ENCODE data around the gene PLOD2.

PLOD2 gene

DNA sequence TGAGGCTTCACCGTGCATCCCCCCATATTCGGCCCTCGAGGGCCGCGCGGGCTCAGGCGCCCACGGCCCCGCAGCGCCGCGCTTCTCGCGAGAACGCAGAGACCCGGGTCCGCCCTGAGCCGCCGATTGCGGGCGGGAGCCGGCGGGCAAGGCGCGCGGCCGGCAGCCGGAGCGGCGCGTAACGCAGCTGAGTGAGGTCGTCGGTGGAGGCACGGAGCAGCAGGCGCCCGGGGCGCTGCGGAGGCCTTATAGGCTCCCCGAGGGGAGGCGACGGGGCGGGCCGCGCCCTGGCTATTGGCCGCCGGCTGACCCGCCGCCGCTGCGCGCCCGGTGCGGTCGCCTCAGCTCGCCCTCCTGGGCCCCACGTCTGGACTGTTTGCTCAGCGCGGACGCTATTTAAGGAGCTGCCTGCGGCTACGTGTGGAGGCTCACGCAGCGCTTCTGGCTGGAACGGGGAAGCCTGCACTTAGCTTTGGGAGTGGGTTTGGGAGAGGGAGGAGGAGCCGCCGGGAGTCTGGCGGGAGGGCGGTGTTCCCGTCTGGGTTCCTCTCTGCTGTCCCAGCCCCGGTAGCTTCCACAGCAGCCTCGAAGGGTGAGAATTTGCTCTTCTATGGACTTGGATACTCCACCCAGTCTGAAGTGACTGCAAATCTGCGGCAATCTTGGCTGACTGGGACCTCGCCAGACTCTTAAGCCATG is at the start of gene PLOD2:
PLOD2 (minus strand) TSS at position 221 of the 699 bp plus-strand sequence; CDS start at position 26, 195 bp downstream.
- DNase-seq = peak; percentile 1 to 16

DNA sequence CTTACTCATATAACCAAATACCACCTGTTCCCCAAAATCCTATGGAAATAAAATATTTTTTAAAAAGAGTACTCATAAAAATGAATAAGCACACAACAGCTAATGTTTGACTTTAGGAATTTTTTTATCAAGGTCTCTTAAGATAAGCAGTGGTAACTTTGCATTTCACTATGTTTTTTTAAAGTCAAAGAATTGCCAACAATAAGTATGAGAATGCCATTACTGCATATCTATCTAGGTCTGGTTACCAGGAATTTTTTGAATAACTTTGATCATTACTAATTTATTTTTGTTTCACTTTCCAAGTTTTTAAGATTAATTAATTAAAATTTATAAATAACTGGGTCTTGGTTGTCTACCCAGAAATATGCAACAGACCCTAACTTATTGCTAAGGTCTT is 48.4 kb upstream of the PLOD2 start:
- DNase-seq = no peak

DNA sequence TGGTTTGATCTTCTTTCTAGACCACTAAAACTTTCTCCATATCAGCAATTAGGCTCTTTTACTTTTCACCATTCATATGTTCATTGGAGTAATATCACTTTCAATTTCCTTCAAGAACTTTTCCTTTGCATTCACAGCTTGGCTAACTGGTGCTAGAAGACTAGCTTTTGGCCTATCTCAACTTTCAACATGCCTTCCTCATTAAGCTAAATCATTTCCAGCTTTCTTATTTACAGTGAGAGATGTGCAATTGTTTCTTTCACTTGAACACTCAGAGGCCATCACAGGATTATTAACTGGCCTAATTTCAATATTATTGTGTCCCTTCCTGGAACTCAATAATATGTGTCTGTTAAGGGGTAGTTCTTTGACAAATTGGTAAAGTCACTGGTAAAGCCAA is 42.8 kb upstream of the PLOD2 start:
- no peak for DNase-seq

DNA sequence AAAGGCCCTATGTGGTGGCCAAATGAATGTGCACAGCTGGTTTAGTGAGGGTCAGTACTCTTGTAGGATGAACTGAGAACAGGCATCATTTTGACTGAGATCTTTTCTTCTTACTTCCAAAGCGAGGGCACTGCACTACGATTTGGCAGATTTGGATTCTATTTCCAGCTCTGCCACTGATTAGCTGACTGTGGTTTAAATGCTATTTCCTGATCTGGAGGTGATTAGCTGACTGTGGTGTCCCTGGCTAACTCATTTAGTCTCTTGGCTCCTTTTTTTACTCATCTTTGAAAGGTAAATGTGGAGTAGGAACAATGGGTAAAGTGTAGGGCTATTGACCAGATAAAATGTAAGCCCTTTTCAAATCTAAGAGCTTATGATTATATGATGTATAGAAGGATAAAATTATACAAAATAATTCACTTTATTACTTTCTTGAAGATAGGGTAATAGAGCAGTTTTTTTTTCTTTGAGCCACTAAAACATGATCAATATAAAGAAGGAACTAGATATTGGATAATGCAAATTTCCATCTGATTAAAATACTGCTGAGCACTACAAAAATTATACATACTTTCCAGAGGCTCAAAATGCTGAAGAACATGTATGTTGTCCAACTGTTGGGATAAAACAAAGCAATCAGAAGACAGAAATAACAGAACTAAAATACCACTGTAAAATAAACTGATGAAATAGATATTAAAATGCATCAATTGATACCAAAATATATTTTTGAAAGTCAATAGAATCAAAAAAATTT is 39.7 kb upstream of the PLOD2 start:
- no peak for DNase-seq

DNA sequence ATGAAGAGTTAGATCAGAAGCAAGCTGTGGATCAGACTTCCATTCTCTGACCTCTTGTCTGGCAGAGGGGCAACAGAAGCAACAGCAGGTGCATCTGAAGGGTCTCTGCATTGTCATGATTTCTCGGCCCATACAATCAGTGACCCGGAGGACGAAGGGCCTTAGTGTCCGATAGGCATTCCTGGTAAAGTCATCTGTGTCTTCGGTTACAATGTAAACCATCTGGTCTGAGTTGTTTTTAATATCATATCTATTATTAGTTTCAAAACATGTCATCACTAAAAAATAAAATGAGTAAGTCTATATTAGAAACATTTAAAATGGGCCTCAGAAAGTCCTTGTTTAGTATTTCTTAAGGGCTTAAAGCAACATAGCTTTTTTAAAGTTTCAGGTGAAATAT is 38.8 kb upstream of the PLOD2 start:
- DNase-seq = no peak

DNA sequence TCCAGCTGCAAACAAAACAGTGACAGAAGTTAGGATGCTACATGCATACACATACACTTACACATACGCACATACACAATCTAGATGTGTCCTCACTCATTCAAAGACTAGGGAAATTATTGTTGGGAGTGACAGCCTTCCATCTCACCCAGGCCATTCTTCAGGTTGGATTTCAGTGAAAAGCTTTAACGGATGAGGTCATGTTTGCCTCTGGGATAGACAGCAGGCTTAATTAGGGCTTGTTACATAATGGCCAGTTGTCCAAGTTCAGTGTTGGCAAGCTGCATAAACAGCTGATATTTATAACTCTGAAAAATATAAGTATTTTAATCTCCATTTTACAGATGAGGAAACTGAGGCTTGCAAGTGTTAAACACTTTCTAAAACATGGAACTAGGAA is 35.8 kb upstream of the PLOD2 start:
- no peak for DNase-seq

DNA sequence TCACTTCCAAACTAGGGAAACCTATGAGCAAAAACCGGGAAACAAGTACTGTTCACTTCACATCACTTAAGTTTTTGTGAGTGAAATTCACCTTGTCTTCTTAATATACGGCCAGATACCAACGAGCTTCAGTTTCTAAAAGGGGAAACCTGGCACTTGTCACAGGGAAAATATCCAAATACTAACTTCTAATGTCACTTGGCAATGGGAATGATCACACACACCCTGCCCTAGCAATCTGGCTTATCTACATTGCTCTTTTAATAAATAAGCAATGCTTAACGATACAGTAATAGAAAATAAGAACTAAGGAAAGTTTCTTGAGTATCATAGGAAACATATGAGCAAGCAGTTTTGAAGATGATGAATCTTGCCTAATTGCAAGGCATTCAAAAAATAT is 34.6 kb upstream of the PLOD2 start:
- DNase-seq = no peak

DNA sequence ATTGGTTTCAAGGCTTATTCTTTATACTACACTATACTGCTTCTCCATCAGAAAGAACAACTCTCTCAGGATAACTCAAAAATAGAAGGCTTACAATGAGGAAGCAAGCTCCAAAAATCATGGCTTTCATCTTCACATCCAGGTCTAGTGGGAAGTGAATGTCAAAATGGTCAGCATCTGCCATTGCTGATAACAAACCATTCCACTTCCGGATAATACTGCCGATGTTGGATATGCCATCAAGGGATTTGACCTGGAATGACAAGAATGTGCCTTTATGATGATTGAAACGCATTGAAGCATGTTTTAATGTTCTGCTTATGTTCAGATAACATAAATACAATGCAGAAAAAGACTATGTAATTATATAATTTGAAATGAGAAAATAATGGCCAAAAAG is 34.0 kb upstream of the PLOD2 start:
- DNase-seq = no peak

DNA sequence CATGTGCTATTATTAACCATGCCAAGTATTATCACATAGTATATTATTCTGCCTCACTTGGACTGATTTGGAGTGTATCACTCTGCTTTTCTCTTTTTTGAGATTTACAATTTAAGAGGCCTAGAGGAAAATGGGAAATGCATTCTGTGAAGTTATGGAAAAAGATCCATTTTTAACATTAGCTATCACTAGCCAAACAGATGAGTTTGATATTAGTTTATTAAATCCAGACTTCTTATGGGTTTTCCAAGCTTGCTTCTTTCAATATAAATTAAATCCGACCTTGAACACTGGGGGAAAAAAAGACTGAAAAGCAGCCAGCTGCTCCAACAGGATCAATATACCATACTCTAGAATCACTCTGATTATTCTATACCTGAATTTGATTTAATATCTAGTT is 30.1 kb upstream of the PLOD2 start:
- DNase-seq = no peak

DNA sequence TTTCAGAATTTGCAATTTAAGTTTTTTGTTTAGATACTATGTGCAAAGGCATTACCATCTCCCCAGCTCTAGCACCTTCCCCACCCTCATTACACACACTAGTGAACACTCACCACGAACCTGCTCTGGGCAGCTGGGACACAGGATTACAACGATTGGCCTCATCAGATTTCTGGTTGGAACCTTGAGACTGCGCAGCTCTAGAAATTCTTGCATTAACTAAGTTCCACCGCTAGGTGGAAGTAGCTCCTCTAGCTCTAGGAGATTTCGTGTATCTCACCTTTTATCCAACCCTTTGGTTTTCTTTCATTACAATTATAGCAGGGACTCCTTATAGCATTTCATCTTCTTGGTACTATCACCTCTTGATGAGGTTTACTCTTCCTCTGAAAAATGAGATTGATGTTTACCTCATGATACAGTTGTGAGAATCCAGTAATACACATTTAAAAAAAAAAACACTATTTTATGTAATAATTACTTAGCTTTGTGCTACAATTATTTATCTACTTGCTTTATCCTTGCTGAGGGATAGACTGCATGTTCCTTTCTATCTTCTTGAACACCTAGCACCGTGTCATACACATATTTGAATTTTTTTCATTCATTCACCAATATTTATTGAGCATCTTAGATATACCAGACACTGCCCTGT is 28.7 kb upstream of the PLOD2 start:
- DNase-seq = peak; percentile 70 to 83

DNA sequence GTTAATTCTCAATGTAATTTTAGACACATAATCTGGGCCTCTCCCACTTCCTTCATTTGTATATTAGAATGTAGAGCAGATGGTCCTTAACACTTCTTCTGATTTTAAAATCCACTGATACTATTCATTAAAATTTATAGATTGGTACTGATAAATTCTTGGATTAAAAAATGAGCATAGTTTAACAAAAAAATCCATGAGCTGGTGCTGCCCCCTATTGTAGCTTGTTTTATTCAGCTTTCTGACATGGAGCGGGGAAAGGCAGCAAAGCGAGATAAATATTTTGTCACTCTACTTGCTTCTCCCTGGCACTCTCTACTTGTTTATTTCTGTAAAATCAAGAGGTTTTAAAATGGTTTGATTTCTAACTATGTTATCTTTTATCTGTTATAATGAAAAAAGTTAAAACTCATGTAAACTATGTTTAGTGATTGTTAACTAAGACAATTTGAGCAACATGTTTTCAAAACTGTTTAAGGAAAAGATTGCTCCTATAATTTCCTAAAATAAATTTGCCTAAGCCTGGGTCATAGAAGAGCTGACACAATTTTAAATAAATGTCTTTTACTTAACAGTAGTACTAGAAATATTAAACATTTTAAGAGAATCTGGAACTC is 26.5 kb upstream of the PLOD2 start:
- peak; percentile 28 to 63 for DNase-seq

DNA sequence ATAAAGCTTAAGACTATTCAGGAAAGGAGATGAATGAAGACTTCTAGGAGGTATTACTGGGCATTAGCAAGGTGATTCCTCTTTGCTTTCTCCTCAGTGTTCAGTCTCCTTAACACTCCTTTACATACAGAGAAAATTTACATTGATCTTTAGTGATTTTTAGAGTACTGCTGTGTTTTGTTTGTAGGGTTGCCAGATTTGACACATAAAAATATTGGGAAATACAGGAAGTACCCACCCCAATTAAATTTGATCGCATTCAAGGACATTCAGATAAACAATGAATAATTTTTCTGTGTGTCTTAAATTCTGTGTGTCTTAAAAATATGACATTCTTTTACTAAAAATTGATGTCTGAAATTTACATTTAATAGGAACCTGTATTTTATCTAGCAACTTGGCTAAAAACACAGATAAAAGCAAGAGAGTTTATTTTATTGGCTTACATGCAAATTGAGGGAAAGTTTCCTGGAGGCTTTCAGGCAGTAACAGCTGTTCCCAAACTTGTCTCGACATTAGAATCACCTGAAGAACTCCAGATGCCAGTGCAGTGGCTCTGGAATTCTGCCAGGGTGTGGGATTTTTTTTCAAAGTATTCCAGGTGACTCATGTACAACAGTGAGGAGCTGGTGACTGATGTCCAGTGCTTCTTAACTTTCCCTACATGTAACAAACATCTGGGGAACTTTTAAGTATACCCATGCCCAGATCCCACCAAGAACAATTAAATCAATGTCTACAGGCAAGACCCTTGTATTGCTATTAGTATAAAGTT is 23.4 kb upstream of the PLOD2 start:
- no peak for DNase-seq

DNA sequence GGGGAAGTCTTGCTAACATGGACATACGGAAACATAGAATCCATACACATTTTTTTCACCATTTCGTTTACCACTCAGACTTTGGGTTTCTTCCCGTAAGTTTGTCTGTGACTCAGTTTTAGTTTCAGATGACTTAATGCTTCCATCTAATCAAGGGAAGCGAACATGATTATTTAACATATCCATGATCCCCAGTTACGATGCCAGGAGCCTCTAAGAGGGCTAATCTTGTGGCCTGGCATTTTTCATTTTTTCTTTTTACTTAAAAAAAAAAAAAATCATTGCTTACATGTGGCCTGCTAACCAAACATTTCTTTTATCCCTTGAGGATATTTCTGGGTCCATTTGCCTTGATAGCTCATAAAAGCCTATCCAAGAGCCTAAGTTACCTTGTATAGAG is 20.2 kb upstream of the PLOD2 start:
- DNase-seq = no peak

DNA sequence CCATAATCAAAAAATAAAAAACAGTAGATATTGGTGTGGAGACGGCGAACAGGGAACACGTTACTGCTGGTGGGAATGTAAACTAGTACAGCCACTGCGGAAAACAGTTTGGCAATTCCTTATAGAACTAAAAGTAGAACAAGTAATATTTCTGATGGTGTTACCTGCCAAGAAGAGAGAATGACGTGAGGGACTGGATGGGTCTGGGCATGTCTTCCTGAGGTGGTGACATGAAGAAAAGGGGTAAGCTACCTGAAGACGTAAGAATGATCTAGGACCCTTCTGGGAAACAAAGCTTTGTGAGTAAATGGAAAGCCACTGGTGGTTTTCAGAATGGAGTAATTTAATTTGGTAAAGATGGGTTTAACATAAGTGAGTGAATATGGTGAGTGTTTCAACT is 19.4 kb upstream of the PLOD2 start:
- no peak for DNase-seq

DNA sequence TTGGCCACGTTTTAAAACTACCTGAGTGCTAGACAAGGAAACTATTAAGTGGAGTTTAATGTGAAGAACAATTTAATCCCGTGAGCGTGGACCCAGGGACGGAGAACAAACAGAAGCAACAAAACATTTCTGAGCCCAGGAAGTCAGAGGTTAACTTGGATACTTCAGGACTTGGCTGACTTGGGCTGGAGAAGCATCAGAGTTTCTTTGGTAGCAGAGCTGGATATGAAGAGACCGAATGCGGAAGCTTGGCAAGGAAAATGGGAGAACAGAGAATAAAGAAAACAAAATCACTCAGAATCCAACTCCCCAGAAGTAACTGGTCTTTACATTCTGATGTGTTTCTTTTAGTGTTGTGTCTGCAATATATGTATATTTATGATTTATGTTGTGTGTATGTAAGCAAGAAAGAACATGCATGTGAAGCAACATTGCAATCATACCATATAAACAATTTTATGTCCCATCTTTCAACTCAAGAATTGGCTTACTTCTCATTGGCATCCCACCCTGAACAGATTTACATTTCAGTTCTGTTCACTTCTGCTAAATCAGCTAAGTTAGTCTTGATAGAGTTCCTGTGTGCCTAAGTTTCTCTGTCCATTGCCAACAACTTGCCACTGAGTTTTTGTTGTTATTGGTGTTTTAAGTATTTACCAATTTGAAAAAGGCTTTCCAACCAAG is 17.2 kb upstream of the PLOD2 start:
- no peak for DNase-seq

DNA sequence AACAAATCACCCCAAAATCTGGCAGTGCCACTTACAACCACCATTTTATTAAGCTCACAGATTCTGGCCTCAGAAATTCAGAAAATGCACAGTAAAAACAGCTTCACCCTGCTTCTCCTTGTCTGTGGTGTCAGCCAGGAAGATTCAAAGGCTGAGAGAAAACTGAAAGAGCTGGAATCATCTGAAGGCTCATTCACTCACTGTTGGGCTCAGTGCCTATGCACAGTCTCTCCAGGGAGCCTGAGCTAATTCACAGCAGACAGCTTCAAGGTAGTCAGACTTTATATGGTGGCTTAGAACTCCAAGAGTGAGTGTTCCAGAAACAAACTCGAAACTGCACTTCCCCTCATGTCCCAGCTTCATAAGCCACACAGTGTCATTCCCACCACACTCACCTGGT is 16.5 kb upstream of the PLOD2 start:
- DNase-seq = no peak

DNA sequence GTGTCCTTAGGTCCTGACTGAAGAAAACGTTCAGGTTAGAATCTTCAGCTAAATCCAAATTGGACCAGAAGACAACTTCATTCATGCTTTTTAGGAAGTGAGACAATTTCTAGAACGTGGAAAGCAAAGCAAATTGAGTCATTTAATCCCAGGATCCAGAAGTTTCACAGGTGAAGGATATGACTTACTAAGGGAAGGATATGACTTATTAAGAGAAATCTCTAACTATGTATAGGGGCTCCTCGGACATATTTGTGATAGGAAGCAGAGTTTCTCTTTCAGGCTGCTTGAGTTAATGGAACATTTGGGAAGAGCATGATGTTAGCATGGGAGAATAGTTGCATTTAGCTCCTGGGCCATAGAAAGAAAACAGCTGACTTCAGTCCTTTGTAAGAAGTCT is 16.1 kb upstream of the PLOD2 start:
- DNase-seq = no peak

DNA sequence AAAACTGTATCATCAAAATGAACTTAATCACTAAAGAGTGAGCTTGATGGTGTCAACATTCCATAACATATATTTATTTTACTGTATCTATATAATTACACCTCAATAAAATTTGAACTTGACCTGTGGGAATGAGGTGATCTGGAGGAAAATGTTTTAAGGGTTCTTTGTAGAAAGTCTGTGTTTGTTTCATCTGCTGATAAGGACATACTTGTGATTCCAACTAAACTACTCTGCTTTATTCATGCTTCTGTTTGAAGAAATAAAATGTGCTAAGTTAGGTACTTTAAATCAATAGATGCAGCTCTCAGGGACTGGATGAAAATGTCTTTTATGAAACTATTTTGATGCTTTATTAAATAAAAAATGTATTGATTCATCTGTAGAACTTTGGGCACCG is 11.6 kb upstream of the PLOD2 start:
- DNase-seq = no peak

DNA sequence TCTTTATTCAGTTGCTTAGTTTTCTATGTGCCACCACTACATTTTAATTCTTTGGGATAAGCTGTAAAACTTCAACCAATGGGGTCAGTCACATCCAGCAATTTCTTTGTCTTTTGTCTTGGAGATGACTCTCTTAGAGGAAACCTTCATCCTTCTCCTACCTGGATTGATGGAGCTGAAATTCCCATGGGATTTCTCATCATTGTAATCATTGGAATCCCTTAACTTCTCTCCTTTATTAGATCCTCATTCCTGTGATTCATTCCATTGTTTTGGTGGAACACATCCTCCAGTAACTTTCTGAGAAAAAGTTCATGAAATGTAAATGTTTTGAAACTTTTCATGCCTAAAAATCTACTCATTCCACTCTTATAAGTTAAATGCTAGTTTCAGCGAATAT is 9.6 kb upstream of the PLOD2 start:
- no peak for DNase-seq

DNA sequence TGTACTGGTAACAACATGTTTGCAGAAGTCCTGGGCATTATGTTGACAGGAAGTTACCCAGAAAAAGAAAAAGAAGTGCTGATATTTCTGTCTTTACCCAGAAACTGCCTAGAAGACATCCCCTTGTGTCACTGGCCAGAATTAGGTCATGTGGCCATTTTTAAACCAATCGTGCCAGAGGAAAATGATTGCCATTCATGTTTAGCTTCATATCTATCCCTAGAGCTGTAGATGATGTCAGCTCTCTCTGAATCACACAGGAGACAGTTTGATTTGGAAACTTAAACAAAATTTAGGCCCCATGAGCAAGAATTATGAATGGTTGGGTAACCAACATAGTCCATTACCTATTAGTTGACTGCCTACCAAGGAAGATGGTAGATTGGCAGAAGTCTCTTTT is 8.9 kb upstream of the PLOD2 start:
- DNase-seq = no peak

DNA sequence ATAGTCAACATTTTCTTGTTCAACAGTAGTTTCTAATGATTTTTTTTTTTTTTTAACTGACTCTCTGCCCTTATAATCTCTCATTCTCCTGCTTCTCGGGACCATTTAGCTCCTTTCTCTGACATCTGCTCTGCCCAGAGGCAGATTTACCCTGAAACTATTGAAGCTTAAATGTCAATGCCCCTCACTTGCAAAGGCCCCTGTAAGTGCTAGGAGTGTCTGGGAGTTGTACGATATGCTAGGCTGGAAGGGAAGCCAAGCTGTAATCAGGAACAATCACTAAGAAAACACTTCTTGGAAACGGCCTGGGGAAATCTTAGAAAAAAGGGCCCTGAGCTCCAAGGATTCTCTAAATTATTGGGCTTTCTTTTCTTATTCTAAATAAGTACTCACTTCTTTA is 5.8 kb upstream of the PLOD2 start:
- DNase-seq = no peak

DNA sequence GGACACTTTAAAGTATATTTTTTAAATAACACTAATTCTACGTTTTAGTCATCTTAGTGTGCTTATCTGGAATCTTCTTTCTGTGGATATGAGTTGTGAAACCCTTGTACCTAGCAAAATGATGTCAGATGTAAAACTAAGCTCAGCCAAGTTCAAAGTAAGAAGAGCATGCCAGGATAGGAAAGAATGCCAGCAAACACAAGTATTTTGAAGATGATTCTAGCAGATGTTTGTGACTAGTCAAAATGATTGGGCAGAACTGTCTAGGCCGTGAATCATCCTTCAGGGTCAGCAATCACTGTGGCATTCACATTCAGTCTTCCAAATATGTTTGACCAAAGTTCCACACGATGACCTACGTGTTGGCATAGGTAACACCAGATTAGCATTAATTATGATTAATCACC is 5.4 kb upstream of the PLOD2 start:
- no peak for DNase-seq
